HG03442 (cell line): Measurements from ENCODE around the gene ABCD4.
"Not testable (repeated sequence)": the region's sequence is repeated elsewhere in the genome, so short reads cannot be mapped to it uniquely, and the experiment has no call there.

ENCODE experiments used
- ATAC-seq: cut with Tn5 transposase; IDR thresholded peaks from one replicate; pipeline ENCODE4 v1.9.1; 2021; ENCODE audit warnings: mild to moderate bottlenecking, moderate library complexity; ENCODE audit not compliant: unreplicated experiment

Gene ABCD4

DNA sequence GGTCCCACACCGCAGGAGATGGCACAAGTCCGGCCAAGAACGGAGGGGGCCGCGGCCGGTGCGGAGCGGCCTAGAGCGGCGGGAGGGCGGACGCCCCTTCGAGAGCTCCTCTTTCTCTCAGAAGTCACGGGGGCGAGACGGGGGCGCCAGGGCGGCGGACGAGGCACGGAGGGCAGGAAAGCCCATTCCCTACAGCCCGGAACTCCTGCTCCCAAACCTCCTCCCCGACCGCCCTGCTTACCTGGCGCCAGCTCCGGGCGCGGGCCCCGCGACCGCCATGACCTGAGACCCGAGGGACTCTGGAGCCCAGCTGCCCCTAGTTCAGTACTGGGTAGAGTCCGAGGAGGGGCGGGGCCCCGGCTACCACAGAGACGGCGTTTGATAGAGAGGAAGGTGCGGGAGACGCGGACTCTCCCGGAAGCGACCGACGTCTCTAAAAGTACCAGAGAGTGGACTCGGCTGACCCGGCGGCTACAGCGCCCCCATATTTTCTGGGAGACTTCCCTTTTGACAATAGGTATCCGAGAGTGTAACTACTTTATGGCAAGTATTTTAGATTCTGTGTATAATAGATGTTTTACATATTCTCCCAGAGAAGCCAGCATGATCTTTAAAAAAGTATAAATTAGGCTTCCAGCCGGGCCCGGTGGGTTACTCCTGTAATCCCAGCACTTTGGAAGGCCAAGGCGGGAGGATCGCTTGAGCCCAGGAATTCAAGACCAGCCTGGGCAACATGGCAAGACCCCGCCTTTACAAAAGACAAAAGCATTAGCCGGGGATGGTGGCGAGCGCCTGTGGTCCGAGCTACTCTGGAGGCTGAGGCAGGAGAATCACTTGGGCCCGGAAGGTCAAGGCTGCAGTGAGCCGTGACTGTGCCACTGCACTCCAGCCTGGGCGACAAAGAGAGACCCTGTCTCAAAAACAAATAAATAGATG lies at the start of gene ABCD4:
TSS of gene ABCD4 (minus strand) at position 301 of the 936 bp plus-strand sequence. CDS start at position 279, 22 bp downstream.
- peak; percentile 93 for ATAC-seq

DNA sequence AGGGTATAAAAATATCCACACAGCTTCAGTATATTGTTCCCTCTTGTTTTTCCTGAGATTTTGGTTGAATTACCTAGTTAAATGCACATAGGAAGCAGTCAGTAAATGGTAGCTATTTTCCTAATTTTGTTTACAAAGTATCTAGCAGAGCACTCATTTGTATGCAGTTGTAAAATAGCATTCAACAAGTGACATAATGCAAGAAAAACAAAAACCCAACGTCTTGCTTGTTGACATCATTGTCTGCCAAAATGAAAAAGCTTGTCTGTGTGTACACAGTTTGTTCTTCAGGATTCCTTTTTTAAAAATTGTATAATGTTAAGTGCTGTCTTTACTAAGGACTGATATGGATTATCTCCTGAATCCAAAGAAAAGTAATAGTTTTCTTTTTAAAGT lies 48.2 kb upstream of the ABCD4 start:
- no peak for ATAC-seq

DNA sequence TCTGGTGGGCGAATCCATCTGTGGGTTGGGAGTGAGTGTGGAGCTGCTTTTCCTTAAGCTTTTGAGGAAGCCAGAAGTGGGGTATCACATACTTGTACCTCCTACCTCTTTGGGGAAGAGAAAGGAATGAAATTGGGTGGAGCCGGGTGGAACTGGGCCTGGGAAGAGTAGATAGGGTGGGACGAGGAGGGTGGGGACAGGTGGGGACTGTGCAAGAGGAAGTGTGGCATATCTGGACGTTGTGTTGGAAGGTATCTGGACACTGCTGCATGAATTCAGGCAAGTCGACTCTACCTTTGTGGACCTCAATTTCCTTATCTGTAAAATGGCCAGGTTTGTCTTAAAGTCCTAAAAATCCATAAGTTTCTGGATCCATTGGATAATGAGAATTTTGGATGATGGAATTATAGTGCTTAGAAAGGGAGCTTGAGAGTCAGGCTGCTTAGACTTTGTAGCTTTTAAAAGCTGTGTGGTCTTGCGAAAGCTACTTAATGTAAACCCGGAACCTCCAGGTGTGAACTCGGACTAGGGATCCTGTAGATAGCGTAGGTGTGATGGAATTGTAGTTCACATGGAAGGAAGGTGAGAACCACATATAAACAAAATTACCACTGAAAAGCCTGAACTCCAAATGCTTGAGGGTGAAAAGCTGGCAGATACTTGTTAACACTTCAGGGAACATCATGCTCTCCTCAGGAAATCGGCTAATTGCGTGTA lies 47.6 kb upstream of the ABCD4 start:
- no peak for ATAC-seq

DNA sequence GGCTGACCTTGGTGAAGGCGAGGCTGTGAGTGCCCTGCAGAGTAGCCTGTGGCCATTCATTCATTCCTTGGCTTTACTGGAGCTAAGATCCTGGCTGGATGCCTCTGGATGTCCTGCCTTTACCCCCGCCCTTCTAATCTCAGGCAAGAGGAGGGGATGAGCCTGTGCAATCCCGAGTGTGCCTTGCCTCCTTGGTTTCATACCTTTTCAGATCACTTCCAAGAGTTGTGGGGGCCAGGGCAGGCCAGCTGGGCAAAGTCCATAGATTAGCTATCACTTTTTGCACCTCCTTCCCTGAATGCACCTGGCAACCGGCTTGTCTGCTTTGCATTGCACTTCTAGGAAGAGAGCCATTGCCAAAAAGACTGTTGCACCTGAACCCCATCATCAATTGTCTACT lies 47.0 kb upstream of the ABCD4 start:
- ATAC-seq, result no peak

DNA sequence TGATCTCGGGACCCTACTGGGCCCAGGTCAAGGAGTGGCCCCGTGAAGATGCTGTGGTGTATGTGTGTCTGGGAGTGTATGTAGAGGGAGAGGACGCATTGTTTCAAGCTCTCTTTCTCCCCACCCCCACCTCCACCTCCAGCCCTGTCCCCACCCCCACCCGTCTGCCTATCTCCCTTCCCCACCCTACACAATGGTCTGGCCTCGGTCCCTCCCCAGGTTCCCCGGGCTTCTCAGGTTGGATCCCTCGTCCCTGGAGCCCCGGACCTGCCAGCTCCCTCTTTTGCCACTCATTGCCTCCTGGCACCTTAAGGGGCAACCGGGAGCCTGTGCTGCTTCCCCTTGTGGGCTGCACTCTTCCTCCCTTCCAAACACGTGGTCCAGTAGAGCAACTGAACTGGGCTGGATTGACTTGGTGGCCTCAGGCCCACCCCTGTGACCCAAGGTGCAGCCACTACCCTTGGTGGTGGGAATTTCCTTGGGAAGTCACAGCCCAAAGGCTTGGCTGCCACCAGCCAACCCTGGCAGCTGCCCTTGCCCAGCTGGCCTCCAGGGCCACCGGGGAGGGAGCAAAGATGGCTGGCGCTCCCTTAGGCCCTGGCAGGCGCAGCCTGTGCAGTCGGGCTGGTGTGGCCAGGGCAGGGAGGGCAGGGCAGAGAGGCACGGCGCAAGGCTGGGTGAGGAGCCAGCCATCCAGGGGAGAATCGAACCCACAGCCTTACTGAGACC lies 46.2 kb upstream of the ABCD4 start:
- ATAC-seq, result no peak

DNA sequence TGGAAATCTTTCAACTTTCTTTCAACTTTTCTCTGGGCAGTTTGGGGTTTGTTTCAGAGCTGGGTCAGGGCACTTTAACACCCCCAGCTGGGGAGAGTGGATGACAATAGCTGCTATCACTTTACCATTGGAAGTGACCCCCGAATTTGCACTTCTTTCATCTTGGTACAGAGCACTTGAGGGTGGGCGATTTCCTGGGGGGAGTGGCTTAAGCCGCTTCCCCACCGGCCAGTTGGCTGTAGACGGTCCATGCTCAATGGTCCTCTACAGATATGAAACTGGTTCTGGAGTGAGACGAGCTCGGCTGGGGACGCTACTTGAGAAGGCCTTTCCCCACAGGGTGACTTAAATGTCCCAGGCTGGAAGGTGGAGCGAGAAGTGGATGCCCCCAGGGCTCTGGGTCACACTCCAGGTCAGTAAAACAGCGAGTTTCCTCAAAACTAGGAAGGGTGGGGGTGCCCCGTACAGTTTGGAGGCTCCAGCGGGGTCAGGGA lies 45.6 kb upstream of the ABCD4 start, which contains the start of gene VRTN:
TSS of gene VRTN (plus strand) at position 231 of the 494 bp plus-strand sequence. CDS start 8,313 bp downstream, outside the sequence.
- no peak for ATAC-seq

DNA sequence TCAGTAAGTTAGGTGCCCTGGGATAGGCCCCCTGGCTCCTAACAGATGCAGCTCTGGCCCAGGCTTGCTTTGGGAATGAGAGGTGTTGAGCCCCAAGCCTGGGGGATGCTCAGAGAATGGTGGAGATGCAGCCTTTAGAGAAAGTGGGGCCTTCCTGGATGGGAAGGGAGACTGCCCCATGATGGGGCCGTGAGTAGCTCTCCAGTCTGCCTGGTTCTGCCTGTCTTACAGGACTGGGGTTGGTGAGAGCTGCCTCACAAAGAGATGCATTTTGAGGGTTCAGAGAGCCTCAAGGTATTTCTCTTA lies 45.0 kb upstream of the ABCD4 start:
- ATAC-seq, result no peak

DNA sequence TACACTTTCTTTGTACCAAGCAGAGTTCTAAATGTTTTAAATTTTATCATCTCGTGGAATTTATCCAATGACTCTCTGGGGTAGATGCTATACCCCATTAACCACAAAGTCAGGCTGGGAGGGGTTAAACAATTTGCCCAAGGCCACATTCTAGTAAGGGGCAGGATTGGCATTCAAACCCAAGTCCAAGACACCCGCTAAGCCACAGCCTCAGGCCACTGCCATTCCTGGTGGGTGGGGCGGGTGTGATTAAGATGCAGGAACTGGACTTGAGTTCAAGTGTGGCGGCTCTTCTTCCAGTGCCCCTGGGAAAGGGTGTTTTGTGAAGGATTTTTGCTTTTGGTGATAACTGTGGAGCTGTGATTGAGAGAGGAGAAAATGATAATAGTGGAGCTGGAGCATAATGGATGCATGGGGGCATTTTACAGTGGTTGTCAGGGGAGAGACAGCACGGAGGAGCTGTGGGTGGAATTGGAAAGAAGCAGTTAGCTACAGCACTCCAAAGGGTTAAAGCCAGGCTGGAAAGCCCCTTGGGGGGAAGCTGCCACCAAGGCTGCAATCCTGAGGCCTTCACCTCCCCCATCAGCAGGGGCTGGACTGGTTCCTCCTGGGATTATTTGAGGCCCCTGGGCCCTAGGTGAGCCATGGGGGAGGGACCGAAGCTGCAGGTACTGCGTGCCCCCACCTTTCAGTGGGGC lies 44.5 kb upstream of the ABCD4 start:
- ATAC-seq, result no peak

DNA sequence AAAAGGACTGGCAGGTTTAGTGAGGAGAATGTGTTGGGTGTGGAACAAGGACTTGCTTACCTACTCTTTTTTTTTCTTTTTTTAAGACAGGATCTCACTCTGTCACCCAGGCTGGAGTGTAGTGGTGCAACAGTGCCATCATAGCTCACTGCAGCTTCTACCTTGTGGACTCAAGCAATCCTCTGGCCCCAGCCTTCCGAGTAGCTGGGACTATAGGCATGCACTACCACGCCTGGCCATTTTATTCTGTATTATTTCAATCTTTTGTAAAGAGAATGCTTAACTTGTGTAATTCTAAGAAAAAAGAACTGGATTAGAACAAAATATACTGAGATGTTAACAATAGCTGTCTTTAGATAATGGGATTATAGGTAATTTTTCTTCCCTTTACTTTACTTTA lies 43.6 kb upstream of the ABCD4 start:
- ATAC-seq, result no peak

DNA sequence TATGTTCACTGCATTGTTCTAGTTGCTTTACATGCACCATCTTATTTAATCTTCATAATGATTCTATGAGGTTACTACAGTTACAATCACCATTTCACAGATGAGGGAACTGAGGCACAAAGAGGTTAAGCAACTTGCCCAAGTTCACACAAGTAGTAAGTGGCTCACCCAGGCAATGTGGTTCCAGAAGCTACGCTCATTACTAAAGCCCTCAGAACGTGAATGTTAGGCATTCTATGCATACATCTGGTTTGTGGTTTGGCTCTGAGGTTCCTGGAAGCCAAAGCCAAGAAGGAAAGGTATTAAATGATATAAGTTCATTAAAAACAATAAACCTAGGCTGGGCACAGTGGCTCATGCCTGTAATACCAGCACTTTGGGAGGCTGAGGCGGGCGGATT lies 31.2 kb upstream of the ABCD4 start:
- ATAC-seq, result no peak

DNA sequence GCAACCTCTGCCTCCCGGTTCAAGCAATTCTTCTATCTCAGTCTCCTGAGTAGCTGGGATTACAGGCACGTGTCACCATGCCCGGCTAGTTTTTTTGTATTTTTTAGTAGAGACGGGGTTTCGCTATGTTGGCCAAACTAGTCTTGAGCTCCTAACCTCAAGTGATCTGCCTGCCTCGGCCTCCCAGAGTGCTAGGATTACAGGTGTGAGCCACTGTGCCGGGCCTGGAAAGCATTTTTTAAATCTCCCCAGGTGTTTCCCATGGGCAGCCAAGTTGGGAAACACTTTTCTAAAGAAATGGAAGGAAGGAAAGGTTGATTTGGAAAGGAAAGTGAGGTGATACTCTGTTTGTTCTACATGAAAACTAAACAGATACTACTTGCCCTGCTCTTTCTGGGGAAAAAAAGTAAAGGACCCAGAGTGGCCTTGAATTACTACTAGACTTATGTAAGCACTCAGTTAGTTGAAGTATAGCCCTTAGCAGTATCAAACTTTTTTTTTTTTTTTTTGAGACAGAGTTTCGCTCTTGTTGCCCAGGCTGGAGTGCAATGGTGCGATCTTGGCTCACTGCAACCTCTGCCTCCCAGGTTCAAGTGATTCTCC lies 27.3 kb upstream of the ABCD4 start:
- not testable (repeated sequence) for ATAC-seq

DNA sequence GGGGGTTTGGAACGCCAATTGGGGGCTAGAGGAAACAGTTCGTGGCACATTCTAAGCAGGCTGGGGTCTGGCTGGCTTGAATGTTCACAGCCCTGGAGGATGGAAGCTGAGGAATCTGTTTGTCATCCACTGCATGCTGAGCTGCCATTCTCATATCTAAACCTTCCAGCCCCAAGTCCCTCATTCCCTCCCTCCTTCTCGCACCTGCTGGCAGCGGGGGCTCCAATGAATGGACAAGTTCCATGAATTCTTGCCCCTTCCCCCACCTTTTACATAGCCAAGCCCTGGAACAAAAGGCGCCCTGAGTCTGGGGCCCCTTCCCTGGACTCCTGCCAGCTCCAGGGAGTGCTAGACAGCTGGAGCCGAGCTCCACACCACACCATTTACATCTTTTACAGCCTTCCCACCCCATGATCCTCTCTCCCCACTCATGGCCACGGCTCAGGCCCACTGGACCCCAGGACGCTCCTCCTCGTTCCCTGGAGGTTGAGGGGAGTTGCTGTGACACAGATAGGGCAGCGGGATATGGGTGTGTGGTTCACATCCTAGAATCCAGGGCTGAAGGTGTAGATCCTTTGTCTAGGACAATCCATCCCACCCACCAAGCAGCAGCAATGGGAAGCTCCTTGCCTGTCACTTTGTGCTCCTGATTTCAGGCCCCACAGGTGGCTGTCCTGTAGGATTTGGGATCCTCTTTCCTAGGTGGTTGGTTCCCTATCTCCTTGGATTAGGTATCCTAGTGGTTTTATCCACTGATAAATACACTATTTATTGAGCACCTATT lies 23.8 kb upstream of the ABCD4 start:
- ATAC-seq, result no peak

DNA sequence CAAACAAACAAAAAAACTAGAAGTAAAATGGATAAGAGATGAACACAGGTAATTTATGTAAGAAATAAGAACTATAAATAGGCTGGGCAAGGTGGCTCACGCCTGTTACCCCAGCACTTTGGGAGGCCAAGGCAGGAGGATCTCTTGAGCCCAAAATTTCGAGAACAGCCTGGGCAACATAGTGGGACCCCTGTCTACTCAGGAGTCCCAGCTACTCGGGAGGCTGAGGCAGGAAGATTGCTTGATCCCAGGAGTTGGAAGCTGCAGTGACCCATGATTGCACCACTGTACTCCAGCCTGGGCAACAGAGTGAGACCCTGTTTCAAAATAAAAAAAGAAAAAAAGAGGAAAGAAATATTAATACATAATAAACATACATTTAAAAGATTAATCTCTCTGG lies 22.7 kb upstream of the ABCD4 start:
- no peak for ATAC-seq

DNA sequence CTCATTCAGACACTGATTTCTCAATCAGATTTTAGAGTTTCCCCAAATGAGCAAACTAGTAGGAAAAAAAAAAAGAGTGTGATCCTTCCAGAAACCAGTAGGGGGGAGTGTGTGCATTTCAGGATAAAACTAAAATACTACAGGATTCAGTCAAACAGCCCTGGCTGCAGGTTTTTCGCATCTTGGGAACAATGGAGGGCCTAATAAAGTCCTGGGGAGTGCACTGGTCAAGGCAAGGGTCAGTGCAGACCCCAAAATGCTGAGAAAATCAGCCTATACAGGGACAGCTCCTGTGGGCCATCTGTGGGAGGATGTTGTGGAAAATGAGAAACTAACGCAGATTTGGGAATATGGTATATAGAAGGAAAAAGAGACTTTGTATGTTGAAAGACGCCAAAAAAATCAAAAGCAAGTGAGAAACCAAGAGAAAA lies 22.2 kb upstream of the ABCD4 start:
- no peak for ATAC-seq

DNA sequence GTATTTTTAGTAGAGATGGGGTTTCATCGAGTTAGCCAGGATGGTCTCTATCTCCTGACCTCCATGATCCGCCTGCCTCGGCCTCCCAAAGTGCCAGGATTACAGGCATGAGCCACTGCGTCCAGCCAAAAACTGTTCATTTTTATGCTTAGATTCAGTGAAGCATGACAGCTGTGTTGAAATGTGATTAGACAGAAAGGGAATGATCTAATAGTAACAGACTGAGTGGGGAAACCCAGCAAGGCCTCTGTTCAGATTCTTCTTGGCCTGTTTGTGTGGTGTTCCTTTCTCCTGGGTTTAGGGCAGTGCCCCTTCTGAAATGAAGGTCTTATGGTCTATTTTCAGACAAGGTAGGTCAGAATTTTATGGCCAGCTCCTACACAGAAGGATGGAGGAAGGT lies 11.8 kb upstream of the ABCD4 start:
- ATAC-seq, result no peak

DNA sequence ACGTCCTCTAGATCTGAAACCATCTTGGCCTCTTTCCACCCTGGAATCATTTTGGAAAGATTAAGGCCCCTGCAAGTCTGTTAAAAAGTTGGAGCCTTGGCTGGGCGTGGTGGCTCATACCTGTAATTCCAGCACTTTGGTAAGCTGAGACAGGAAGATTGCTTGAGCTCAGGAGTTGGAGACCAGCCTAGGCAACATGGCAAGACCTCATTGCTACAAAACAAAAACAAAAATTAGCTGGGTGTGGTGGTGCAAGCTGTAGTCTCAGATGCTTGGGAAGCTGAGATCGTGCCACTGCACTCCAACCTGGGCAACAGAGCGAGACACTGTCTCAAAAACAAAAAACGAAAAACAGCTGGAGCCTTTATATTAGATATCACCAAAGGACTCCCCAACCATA lies 10.9 kb upstream of the ABCD4 start:
- no peak for ATAC-seq

DNA sequence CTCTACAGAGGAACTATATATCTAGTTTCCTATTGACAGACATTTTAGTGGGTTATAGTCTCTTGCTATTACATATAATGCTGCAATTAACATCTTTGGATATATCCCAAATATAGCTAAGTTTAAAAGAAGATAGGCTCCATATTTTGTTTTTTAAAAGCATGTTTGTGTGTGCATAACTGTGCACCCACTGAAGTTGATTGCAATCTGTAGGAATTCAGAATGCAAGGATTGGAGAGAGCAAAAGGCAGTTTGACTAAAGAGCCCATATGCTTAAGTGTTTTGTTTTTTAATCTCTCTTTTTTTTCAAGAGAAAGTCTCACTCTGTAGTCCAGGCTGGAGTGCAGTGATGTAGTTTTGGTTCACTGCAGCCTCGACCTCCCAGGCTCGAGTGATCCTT lies 9.4 kb upstream of the ABCD4 start:
- ATAC-seq, result no peak

DNA sequence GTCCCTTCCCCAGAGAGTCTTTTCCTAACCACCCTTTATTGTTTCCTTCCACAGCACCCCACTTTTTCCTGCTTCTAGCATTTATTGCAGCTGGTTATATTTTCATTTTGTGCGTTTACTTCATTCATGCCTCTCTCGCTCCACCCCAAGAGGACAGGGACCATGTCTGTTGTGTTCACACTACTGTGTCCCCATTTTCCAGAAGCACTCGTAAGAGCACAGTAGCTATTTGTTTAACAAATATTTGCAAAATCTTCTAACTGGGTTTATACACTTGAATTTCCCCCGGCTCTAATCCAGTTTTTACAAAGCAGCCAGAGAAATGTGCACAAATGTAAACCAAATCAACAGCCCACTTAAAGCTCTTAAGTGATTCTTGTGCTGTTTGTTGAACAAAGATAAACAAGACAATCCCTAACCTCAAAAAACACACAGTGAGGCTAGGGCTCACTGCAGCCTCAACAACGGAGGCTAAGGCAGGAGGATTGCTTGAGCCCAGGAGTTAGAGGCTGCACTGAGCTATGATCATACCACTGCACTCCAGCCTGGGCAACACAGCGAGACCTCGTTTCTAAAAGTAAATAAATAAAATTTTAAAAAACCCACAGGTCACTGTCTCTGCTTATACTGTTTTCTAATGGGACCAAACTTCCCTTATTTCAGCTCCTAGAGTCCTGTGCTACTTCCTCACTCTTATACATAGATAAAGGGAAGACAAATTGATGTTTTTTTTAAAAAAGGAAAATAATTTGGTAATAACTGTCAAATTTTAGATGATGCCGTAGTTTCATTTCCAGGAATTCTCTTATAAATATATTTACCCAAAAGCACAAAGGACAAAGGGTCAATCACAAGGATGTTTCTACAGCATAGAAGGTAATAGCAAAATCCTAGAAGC lies 6.6 kb upstream of the ABCD4 start:
- ATAC-seq, result no peak

DNA sequence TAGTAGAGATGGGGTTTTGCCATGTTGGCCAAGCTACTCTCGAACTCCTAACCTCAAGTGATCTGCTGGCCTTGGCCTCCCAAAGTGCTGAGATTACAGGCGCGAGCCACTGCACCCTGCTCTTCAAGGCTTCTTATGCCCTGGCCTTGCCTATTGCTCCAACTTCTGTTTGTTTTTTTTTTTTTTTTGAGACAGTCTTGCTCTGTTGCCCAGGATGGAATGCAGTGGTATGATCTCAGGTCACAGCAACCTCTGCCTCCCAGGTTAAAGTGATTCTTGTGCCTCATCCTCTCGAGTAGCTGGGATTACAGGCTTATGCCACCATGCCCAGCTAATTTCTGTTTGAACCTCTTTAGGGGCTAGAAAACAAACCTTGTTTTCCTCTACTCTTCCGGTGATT lies 6.0 kb upstream of the ABCD4 start:
- no peak for ATAC-seq
